ENCODE measurements around the gene FMN1. TPM values are rescaled to one million over a fixed set of nuclear protein-coding genes. Genes with fewer than 3 reads are reported as not detected.

FMN1 gene
- total and polyA plus RNA-seq, 2 of the 13 experiments (the other 11 are each of a cell fraction or from before 2014, with no cell fraction given) = 0.20 to 0.60 TPM

GRCh38 chr15:33149919-33150318 is 44.6 kb downstream of the FMN1 start:
- H3K27ac ChIP-seq (ENCODE audit: extremely low read length, insufficient read depth, low read length) = no peak overlapping the region
- no peak overlapping the region for H3K4me2 ChIP-seq (ENCODE audit: low read depth, low read length)
- no peaks in the 10 kb centered on the region for H4K20me1 ChIP-seq (ENCODE audit: insufficient read depth, low read length)
- no peaks in the 10 kb centered on the region for H3K36me3 ChIP-seq (replicated peaks in 1 of 2; ENCODE audit: control insufficient read depth in 1 of 2, insufficient read depth in 2 of 2, low read length in 2 of 2)
- ChIA-PET POLR2A (no interaction called here), CTCF (ENCODE audit: low intra/inter-chr PET ratio, low total read pairs) (no interaction called here)
- H3K9ac ChIP-seq (ENCODE audit: insufficient read depth, low read depth, low read length) = no peak overlapping the region
- FAIRE-seq (no peak), DNase-seq (ENCODE audit: low spot score) (no peak), ATAC-seq (no peak)
- H3K4me3 ChIP-seq (replicated peaks in 1 of 3; ENCODE audit: insufficient read depth in 1 of 3, low read depth in 2 of 3, low read length in 3 of 3) = no peak overlapping the region
- no peak overlapping the region for H2AFZ ChIP-seq (ENCODE audit: low read length)
- in situ Hi-C loops (cut with HindIII; ENCODE audit: extremely low pct_ligation_motif_present, low pct_unique_long_range_greater_than_20kb) (loop anchor here (5.0 kb wide), 1 partner anchor 52 kb away; no protein-coding TSS in a partner anchor), intact Hi-C loops (cut with micrococcal nuclease; ENCODE audit: unreplicated experiment) (no loop called here)
- H3K27me3 ChIP-seq (ENCODE audit: control insufficient read depth in 1 of 2, insufficient read depth in 2 of 2, low read length in 2 of 2) = 0 out of 5 replicates have a peak, but pooled peaks cover 0 to 3% of the 10 kb centered on the region in 2 experiments
- H3K9me3 ChIP-seq (ENCODE audit: low read length) = peaks cover 13% of the 10 kb centered on the region
- H3K4me1 ChIP-seq (ENCODE audit: insufficient read depth, low read length) = no peaks in the 10 kb centered on the region
- no peaks in the 10 kb centered on the region for H3K79me2 ChIP-seq (ENCODE audit: insufficient read depth, low read length)
- BruUV-seq (replicated peaks) = no TSS peak
- TF ChIP-seq DDIT3 (CRISPR knock-in tag; IDR thresholded peaks at IDR 0.05) = no peak
- TF ChIP-seq ZNF503 (CRISPR knock-in tag; IDR thresholded peaks at IDR 0.05) = no peak
- no peak for TF ChIP-seq AKNA (CRISPR knock-in tag; IDR thresholded peaks at IDR 0.05; ENCODE audit: borderline replicate concordance)
- no peak for TF ChIP-seq ZNF251 (CRISPR knock-in tag; IDR thresholded peaks at IDR 0.05)
- TF ChIP-seq ZBTB37 (CRISPR knock-in tag; IDR thresholded peaks at IDR 0.05) = no peak
- no peak for TF ChIP-seq SYNCRIP (IDR thresholded peaks at IDR 0.05; ENCODE audit: insufficient read depth, low read depth, low read length)

Data from HepG2 (cell line).